Measurements from ENCODE around the gene LARGE1. TPM values are rescaled to one million over a fixed set of nuclear protein-coding genes. Genes with fewer than 3 reads are reported as not detected.

The LARGE1 gene
- total and polyA plus RNA-seq, 9 of the 15 experiments (the other 6 are each of a cell fraction or from before 2014, with no cell fraction given) = 0.01 to 0.66 (median 0.14) TPM; not detected in 2

GRCh38 chr22:33850193-33850592, 70.1 kb downstream of the LARGE1 start (continued):
- TF ChIP-seq RBBP5 (IDR thresholded peaks at IDR 0.05; ENCODE audit: borderline replicate concordance, insufficient read depth, low read length, poor library complexity, severe bottlenecking) (no peak), ZC3H4 (CRISPR knock-in tag; IDR thresholded peaks at IDR 0.05; ENCODE audit: borderline replicate concordance) (no peak), SREBF1 (IDR thresholded peaks at IDR 0.05; ENCODE audit: borderline replicate concordance, low read depth, low read length) (no peak), CBX1 (IDR thresholded peaks at IDR 0.05; ENCODE audit: low read depth) (no peak), NBN (IDR thresholded peaks at IDR 0.05; ENCODE audit: low read depth) (no peak), TCF3 (CRISPR knock-in tag; IDR thresholded peaks at IDR 0.05) (no peak), HNRNPK (IDR thresholded peaks at IDR 0.05; ENCODE audit: low read depth, low read length, poor library complexity, severe bottlenecking) (no peak), SMARCA4 (IDR thresholded peaks at IDR 0.05) (no peak), ARID2 (IDR thresholded peaks at IDR 0.05) (no peak), KAT2B (IDR thresholded peaks at IDR 0.05; ENCODE audit: low read depth, low read length) (no peak)
- TF ChIP-seq, protein P1, sequence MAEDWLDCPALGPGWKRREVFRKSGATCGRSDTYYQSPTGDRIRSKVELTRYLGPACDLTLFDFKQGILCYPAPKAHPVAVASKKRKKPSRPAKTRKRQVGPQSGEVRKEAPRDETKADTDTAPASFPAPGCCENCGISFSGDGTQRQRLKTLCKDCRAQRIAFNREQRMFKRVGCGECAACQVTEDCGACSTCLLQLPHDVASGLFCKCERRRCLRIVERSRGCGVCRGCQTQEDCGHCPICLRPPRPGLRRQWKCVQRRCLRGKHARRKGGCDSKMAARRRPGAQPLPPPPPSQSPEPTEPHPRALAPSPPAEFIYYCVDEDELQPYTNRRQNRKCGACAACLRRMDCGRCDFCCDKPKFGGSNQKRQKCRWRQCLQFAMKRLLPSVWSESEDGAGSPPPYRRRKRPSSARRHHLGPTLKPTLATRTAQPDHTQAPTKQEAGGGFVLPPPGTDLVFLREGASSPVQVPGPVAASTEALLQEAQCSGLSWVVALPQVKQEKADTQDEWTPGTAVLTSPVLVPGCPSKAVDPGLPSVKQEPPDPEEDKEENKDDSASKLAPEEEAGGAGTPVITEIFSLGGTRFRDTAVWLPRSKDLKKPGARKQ (CRISPR knock-in tag; IDR thresholded peaks at IDR 0.05) = no peak

DNA sequence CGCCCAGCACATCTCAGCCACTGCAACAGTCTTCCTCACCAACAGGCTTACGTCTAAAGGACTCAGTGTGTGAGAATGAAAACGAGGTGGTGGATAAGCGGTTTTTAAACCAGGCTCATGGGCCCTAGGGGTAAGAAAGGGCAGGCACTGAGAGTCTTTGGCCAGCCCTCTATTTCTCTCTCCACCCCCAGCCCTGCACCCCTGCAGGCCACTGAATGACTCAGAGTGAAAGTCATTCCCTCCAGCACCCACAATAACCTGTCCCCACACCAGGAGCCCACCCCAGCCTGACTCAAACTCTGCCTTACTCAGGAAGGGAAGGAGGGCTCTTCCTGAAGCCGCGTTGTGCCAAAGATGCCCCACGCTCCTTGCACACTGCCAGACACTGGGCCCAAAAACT, 72.0 kb downstream of the LARGE1 start:
- H3K79me2 ChIP-seq (ENCODE audit: control insufficient read depth, insufficient read depth, low read length) = no peaks in the 10 kb centered on the region
- no peaks in the 10 kb centered on the region for H3K27me3 ChIP-seq (ENCODE audit: control insufficient read depth in 2 of 2, insufficient read depth in 2 of 2, low read length in 2 of 2)
- no peak overlapping the region for H2AFZ ChIP-seq (ENCODE audit: low read depth, low read length)
- no peak overlapping the region for H3K9ac ChIP-seq (ENCODE audit: insufficient read depth in 1 of 2, low read depth in 2 of 2, low read length in 2 of 2)
- WGBS (ENCODE audit: insufficient coverage, low coverage, missing lambda C conversion rate) = 0% methylated on average over 2 of the region's 7 CpGs
- in situ Hi-C loops (cut with MboI) = no loop called here
- DNase-seq (ENCODE audit: extremely low read depth in 1 of 4, low spot score in 3 of 4) = no peak
- no peak overlapping the region for H3K4me3 ChIP-seq
- ChIA-PET POLR2A (no interaction called here), CTCF (ENCODE audit: low intra/inter-chr PET ratio) (no interaction called here)
- FAIRE-seq = no peak
- no peak for TF ChIP-seq PTRF (tag; IDR thresholded peaks at IDR 0.05)
- no peak for TF ChIP-seq ZNF764 (CRISPR knock-in tag; IDR thresholded peaks at IDR 0.05; ENCODE audit: low read depth)
- H4K20me1 ChIP-seq (replicated peaks; ENCODE audit: control insufficient read depth, insufficient read depth, low read length) = no peaks in the 10 kb centered on the region
- no peak for ATAC-seq
- intact Hi-C loops (cut with micrococcal nuclease) = no loop called here
- H3K4me1 ChIP-seq (replicated peaks in 1 of 2; ENCODE audit: control insufficient read depth in 2 of 2, insufficient read depth in 2 of 2, low read length in 2 of 2) = no peaks in the 10 kb centered on the region
- no peak overlapping the region for H3K4me2 ChIP-seq (ENCODE audit: insufficient read depth, low read length)
- H3K36me3 ChIP-seq (ENCODE audit: control insufficient read depth, insufficient read depth, low read length) = no peaks in the 10 kb centered on the region
- H3K27ac ChIP-seq (ENCODE audit: extremely low read depth, low read depth, low read length) = no peak overlapping the region
- no peaks in the 10 kb centered on the region for H3K9me3 ChIP-seq (replicated peaks; ENCODE audit: control insufficient read depth, insufficient read depth, low read depth, low read length)
- BruUV-seq (replicated peaks) = no TSS peak
- no peaks in the 10 kb centered on the region for H3K9me1 ChIP-seq (ENCODE audit: control insufficient read depth, insufficient read depth, low read length)

Data from K562 (cell line).